GM12891 (cell line): ENCODE results near the gene PRKCB.

ENCODE experiments used
- DNase-seq: peaks from one replicate; pipeline ENCODE4 v3.0.0; 2011; ENCODE audit warnings: low spot score; ENCODE audit not compliant: insufficient read length
- FAIRE-seq: peaks from 2 replicates; lab custom pipeline; 2011; peaks lifted over from hg19 to GRCh38; lab: Jason Lieb, UNC
- PAX5 ChIP-seq: IDR thresholded peaks from 2 replicates; pipeline ENCODE4 v1.6.1; 2011; ENCODE audit warnings: low read length, moderate library complexity, mild to moderate bottlenecking; ENCODE audit not compliant: insufficient read depth, severe bottlenecking
- POLR2A ChIP-seq: IDR thresholded peaks from 2 replicates; pipeline ENCODE4 v1.6.1; 2011; ENCODE audit warnings: low read depth, low read length, control low read depth
- POLR2AphosphoS5 ChIP-seq: IDR thresholded peaks from 2 replicates; pipeline ENCODE4 v1.6.1; 2011; ENCODE audit warnings: low read depth, low read length, control low read depth
- POU2F2 ChIP-seq: IDR thresholded peaks from 2 replicates; pipeline ENCODE4 v1.6.1; 2011; ENCODE audit warnings: low read depth, mild to moderate bottlenecking, control low read depth, low read length, moderate library complexity
- SPI1 ChIP-seq: IDR thresholded peaks from 2 replicates; pipeline ENCODE4 v1.6.1; 2011; ENCODE audit warnings: low read depth, low read length, control low read depth
- TAF1 ChIP-seq: IDR thresholded peaks from 2 replicates; pipeline ENCODE4 v1.6.1; 2011; ENCODE audit warnings: low read depth, low read length, control low read depth

Gene PRKCB

DNA sequence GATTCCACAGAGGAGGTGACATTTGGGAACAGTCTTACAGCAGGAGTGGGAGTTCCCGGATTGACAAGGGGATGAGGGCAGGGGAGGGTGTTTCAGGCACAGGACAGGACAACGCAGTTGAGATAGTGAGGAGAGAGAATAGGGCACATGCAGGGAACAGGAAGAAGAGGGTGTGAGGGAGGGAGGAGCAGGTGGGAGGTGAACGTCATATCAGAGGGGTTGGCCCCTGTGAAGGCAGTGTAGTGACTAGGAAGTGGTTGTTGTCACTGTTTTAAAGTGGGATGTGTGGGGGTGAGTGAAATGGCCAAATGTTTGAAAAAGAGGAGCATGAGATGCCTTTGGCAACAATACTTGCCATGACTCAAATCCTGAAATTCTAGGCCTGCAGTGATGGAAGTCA is 12.2 kb downstream of the PRKCB start:
- no peak for DNase-seq
- TF ChIP-seq TAF1 (no peak), SPI1 (0 out of 2 replicates have a peak, but pooled peaks have one; percentile 12)
- FAIRE-seq, result peak; percentile 95

DNA sequence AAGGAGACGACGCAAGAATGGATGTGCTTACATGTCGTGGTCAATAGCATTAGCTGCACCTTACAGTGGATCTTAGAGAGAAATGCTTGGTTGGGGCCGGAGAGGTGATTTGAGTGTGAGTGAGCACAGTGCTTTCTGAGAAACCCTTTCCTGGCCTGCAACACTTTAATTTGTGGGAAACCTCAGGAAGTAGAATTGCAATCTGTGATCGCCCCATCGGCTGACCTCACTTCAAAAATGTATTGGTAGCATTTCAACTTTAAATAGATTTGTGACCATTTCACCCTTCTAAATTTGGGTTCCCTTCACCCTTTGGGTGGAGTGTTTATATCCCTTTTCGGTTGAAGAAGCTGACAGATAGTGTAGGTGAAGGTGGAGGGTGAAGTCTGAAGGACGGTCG is 13.2 kb downstream of the PRKCB start:
- no peak for TF ChIP-seq POLR2A
- no peak for TF ChIP-seq POU2F2
- TF ChIP-seq PAX5, result no peak
- TF ChIP-seq TAF1, result no peak
- no peak for TF ChIP-seq POLR2AphosphoS5
- no peak for TF ChIP-seq SPI1
- FAIRE-seq, result peak; percentile 84
- no peak for DNase-seq

DNA sequence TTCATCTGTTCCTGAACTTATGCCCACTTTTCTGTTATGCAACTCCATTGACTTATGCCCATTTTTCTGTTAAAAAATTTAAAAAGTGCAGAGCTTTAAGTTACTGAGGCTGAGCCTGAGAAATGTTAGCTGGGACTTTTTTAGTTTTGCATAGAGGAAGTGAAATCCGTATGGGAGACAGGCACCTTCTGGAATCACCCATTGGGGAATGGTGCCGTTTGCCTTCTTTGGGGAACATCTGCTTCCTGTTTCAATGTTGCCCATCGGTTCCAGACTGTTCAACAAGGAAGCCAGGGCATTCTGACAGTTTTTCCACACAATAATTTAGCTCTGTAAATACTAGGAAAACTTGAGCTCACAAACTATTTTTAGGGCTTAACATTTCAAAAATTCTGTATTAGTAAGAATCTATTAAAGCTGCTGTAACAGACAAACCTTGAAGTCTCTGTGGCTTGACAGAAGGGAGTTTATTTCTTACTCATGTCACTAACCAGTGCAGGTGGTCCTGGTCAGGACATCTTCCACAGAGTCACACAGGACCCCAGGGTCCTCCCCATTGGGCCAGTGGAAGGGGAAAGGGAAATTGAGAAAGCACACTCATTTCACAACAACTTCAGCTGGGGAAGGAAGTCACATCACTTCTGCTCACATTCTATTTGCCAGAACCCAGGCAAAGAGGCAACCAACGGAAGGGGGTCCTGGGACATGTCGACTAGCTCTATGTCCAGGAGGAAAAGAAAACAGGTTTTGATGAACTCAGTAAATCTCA is 17.2 kb downstream of the PRKCB start:
- DNase-seq, result no peak
- peak; percentile 92 for FAIRE-seq
- TF ChIP-seq POLR2A (no peak), PAX5 (no peak), TAF1 (no peak), SPI1 (peak; percentile 85), POLR2AphosphoS5 (0 out of 2 replicates have a peak, but pooled peaks have one; percentile 30), POU2F2 (peak; percentile 56; the same call in 1 of the 2 replicates)

- no peak for TF ChIP-seq POU2F2
- TF ChIP-seq PAX5, result no peak
- TF ChIP-seq POLR2AphosphoS5, result no peak
- no peak; the same call in 1 of the 2 replicates for TF ChIP-seq SPI1
- TF ChIP-seq TAF1, result no peak
- TF ChIP-seq POLR2A, result no peak
- FAIRE-seq (no peak), DNase-seq (no peak)
Measured at GRCh38 chr16:23855010-23855409, 19.2 kb downstream of the PRKCB start.

GRCh38 chr16:23856251-23856709 is 20.5 kb downstream of the PRKCB start:
- FAIRE-seq, result peak; percentile 85
- TF ChIP-seq SPI1 (peak; percentile 83), POU2F2 (no peak), POLR2AphosphoS5 (no peak), PAX5 (peak; percentile 17), POLR2A (no peak), TAF1 (no peak)
- no peak for DNase-seq

DNA sequence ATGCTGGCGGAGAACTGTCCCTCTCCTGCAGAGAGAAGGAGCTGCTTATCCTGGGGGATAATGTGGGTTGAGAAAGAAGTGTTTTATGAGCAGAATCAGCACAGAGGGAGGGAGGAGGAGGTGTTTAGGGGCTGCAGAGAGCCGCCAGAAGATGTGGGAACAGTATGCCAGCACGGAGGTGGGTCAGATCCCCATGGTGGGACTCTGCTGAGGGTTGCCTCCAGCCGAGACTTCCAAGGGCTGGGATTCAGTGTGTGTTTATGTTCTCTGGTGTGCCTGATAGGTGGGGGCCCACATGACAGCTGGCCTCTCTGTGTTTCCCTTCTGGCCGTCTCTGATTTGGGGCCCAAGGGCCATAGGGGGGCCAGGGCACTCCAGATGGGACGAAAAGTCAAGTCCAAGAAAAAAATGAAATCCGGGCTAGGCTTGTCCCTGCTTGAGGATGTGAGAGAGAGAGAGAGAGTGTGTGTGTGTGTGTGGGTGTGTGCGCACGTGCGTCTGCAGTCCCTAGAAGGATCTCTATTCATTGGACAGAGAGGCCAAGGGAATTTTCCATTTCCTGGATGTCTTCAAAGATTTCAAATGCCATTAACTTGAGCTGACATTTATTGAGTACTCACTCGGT is 21.6 kb downstream of the PRKCB start:
- TF ChIP-seq POU2F2 (no peak), POLR2A (no peak), SPI1 (peak; percentile 24; the same call in 1 of the 2 replicates), PAX5 (no peak), POLR2AphosphoS5 (no peak)
- FAIRE-seq (peak; percentile 69), DNase-seq (no peak)

GRCh38 chr16:23857881-23858269 is 22.1 kb downstream of the PRKCB start:
- TF ChIP-seq PAX5 (no peak), TAF1 (no peak), POU2F2 (no peak), POLR2A (no peak), POLR2AphosphoS5 (no peak), SPI1 (no peak)
- DNase-seq (no peak), FAIRE-seq (peak; percentile 50)

DNA sequence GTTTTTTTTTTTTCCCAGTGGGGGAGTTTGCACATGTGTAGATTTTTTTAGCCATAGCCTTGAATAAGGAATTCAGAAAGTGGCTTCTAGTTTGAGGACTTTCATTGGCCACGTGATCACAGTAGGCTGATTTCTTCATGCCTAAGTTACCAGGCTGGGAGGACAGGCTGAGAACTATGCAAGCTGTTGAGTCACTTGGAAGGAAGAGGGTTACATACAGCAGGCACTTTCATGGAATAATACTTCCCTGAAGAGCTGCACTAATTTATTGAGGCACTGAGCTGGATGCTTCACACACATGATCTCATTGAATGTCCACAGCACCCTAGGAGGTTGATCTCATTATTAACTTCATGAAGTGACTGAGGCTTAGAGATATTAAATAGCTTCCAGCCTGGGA is 22.8 kb downstream of the PRKCB start:
- TF ChIP-seq TAF1 (no peak), POLR2AphosphoS5 (no peak), POLR2A (no peak), POU2F2 (no peak), SPI1 (no peak), PAX5 (no peak)
- DNase-seq, result no peak
- FAIRE-seq, result no peak

DNA sequence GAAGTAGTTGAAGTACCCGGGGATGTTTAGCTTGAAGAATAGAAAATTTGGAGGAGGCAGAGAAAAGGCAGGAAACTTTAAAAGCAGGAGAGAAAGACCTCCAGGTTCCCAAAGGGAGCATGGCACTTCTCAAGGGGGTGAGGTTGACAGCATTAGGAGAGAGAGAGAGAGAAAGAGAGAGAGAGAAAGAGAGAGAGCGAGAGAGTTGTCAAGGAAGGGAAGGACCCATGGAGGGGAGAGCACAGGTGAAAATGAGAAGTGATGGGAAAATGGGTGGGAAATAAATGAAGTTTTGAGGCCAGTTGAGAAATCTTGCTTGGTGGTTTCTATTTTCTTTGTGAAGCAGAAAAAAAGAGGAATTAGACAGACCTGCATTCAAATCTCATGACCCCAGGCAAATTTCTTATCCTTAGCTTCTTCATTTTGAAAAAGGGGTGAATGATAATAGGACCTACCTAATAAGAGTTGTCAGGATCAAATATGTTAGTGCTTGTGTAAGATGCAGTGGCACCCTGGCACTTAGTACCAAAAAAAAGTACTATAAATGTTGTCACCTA is 24.0 kb downstream of the PRKCB start:
- TF ChIP-seq SPI1 (peak; percentile 15; the same call in 1 of the 2 replicates), POLR2A (no peak)
- DNase-seq (no peak), FAIRE-seq (peak; percentile 41)

- FAIRE-seq (no peak), DNase-seq (no peak)
- 0 out of 2 replicates have a peak, but pooled peaks have one; percentile 11 for TF ChIP-seq SPI1
- TF ChIP-seq PAX5, result no peak
- TF ChIP-seq POU2F2, result no peak
Measured at GRCh38 chr16:23861874-23862273, 26.1 kb downstream of the PRKCB start.
